Liver (tissue), 9 donors: ENCODE data around the gene PDZD8. TPM values are rescaled to one million over a fixed set of nuclear protein-coding genes. Genes with fewer than 3 reads are reported as not detected.
"Not testable (repeated sequence)": the region's sequence is repeated elsewhere in the genome, so short reads cannot be mapped to it uniquely, and the experiment has no call there.

Experiments
- DNase-seq: peaks from one replicate; pipeline ENCODE4 v3.0.0-alpha.2; 2017; ENCODE audit warnings: low spot score
- H3K27ac ChIP-seq, 2 donors: one replicate each; pipeline ENCODE4 v1.7.0; 2013; ENCODE audit warnings: inconsistent platforms in 2 of 2, low read length in 2 of 2, control low read depth in 1 of 2, low read depth in 1 of 2, mild to moderate bottlenecking in 1 of 2
- H3K27me3 ChIP-seq, 4 donors: one replicate each; pipeline versions ENCODE4 v1.6.1 to v1.7.0; 2013; ENCODE audit warnings: low read length in 3 of 4, inconsistent platforms in 1 of 4, mild to moderate bottlenecking in 1 of 4, moderate library complexity in 1 of 4; ENCODE audit not compliant: control insufficient read depth in 4 of 4, insufficient read depth in 4 of 4
- H3K36me3 ChIP-seq, 4 donors: one replicate each; pipeline versions ENCODE4 v1.6.1 to v1.7.0; 2013; ENCODE audit warnings: low read length in 3 of 4, mild to moderate bottlenecking in 3 of 4, low read depth in 1 of 4, moderate library complexity in 1 of 4; ENCODE audit not compliant: control insufficient read depth in 4 of 4, insufficient read depth in 3 of 4
- H3K4me1 ChIP-seq, 4 donors: one replicate each; pipeline versions ENCODE4 v1.6.1 to v1.7.0; 2013; ENCODE audit warnings: low read length in 3 of 4, mild to moderate bottlenecking in 3 of 4, moderate library complexity in 1 of 4; ENCODE audit not compliant: control insufficient read depth in 4 of 4, insufficient read depth in 4 of 4
- H3K4me3 ChIP-seq, 3 donors: one replicate each; pipeline versions ENCODE4 v1.6.1 to v1.7.0; 2013; ENCODE audit warnings: low read length in 3 of 3, control low read depth in 1 of 3, low read depth in 1 of 3, mild to moderate bottlenecking in 1 of 3
- H3K9ac ChIP-seq, 2 donors: one replicate each; pipeline ENCODE4 v1.7.0; 2013; ENCODE audit warnings: low read length in 2 of 2, mild to moderate bottlenecking in 2 of 2, moderate library complexity in 2 of 2, control low read depth in 1 of 2, low read depth in 1 of 2
- H3K9me3 ChIP-seq, 4 donors: one replicate each; pipeline versions ENCODE4 v1.6.1 to v1.7.0; 2013; ENCODE audit warnings: low read length in 3 of 4; ENCODE audit not compliant: control insufficient read depth in 4 of 4
- HNF4A ChIP-seq, 2 donors: conservative IDR thresholded peaks; 2 replicates each; pipeline ENCODE4 v1.6.1; 2016; ENCODE audit warnings: antibody characterized with exemption in 2 of 2, mild to moderate bottlenecking in 2 of 2
- MAX ChIP-seq: IDR thresholded peaks from 2 replicates; pipeline ENCODE4 v1.6.1; 2016; ENCODE audit warnings: antibody characterized with exemption
- NR2F2 ChIP-seq: IDR thresholded peaks from 2 replicates; pipeline ENCODE4 v1.6.1; 2016; ENCODE audit warnings: antibody characterized with exemption
- RAD21 ChIP-seq, 2 donors: IDR thresholded peaks; 2 replicates each; pipeline ENCODE4 v1.6.1; 2016; ENCODE audit warnings: antibody characterized with exemption in 2 of 2, mild to moderate bottlenecking in 2 of 2
- REST ChIP-seq: IDR thresholded peaks from 2 replicates; pipeline ENCODE4 v1.6.1; 2016; ENCODE audit warnings: antibody characterized with exemption, mild to moderate bottlenecking
- RXRA ChIP-seq, 2 donors: IDR thresholded peaks; 2 replicates each; pipeline ENCODE4 v1.6.1; 2017 to 2018; ENCODE audit warnings: antibody characterized with exemption in 2 of 2, mild to moderate bottlenecking in 1 of 2
- WGBS: extraction: QIAGEN DNeasy Blood & Tissue Kit; methylation state at CpG from one replicate; pipeline ENCODE4 v1.1.7; 2013; 5-methylcytosine and 5-hydroxymethylcytosine counted together
- polyA plus RNA-seq, 2 donors: library from polyadenylated mRNA; stranded (reverse) in 1 of 2; unstranded in 1 of 2; fragments of 200-250 nt in 1 of 2; fragments of >200 nt in 1 of 2; fragmentation: Nextera tagmentation in 1 of 2; extraction: Ambion mirVana in 1 of 2; gene quantifications; one replicate each; pipeline versions ENCODE4 v1.2.1 to v1.2.3, GENCODE V29; 2013 to 2015
- total RNA-seq, 2 donors: library from RNA; depleted of rRNA; stranded (reverse); fragments of >200 nt; gene quantifications; one replicate each; pipeline ENCODE4 v1.2.3, GENCODE V29; 2014
- TF ChIP-seq, protein P1 (sequence below): IDR thresholded peaks from 2 replicates; pipeline ENCODE4 v1.6.1; 2016; ENCODE audit warnings: antibody characterized with exemption
- donor health status: healthy.
- donor health status: healthy.
- donor health status: healthy.
- donor health status: healthy.
- donor health status: healthy.

The PDZD8 gene
- total and polyA plus RNA-seq, 4 donors = 9.3 to 38.9 (median 15.1) TPM

DNA sequence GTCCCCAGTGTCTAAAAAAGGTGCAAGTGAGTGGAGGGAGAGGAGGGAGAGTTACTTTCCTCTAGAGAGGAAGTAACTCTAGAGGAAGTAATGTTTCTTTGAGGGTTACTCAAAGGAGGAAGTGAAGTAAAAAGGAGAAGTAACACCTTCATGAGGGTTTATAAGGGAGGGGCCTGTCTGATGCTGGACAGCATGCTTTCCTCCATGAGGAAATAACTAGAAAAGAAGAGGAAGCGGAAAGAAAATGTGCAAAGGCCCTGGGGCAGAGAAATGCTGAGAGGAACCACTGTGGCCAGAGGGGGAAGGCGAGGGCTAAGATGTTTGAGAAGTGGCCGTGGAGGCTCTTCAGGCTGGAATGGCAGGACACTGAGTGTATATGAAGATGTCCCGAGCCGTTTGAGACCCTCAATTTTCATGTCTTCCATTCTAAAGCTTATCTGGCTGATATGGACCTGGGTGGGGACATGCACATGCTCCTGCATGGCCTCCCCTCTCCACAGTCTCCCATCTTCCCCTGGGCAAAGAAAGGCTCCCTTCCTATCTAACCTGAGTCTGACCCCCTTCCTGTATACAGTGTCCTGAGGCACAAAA lies 137.7 kb downstream of the PDZD8 start:
- no peak overlapping the region for H3K9ac ChIP-seq
- H3K27me3 ChIP-seq = peaks cover 0 to 10% (median under 1%) of the 10 kb centered on the region in 4 donors
- peaks cover 0 to 12% (median 7%) of the 10 kb centered on the region in 4 donors for H3K4me1 ChIP-seq
- TF ChIP-seq, protein P1, sequence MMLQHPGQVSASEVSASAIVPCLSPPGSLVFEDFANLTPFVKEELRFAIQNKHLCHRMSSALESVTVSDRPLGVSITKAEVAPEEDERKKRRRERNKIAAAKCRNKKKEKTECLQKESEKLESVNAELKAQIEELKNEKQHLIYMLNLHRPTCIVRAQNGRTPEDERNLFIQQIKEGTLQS = no peak
- no peak for TF ChIP-seq NR2F2
- no peak overlapping the region for H3K27ac ChIP-seq
- WGBS = 87% methylated on average over 5 of the region's 5 CpGs
- H3K36me3 ChIP-seq = no peaks in the 10 kb centered on the region
- H3K4me3 ChIP-seq = no peak overlapping the region
- no peak for DNase-seq
- no peaks in the 10 kb centered on the region for H3K9me3 ChIP-seq

DNA sequence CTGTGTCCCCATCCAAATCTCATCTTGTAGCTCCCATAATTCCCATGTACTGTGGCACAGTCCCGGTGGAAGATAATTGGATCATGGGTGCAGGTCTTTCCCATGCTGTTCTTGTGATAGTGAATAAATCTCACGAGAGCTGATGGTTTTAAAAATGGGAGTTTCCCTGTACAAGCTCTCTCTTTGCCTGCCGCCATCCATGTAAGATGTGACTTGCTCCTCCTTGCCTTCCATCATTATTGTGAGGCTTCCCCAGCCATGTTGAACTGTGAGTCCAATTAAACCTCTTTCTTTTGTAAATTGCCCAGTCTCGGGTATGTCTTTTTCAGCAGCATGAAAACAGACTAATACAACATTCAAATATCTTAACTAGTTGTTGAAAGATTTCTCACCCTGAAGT lies 145.1 kb downstream of the PDZD8 start:
- H3K4me3 ChIP-seq, H3K9ac ChIP-seq, H3K9me3 ChIP-seq, H3K4me1 ChIP-seq, H3K36me3 ChIP-seq, H3K27me3 ChIP-seq, H3K27ac ChIP-seq, DNase-seq: not testable (repeated sequence)
- 87% methylated on average over 4 of the region's 4 CpGs for WGBS

- H3K27ac ChIP-seq = no peak overlapping the region
- no peak for DNase-seq
- H3K4me3 ChIP-seq = no peak overlapping the region
- H3K4me1 ChIP-seq = no peaks in the 10 kb centered on the region
- no peak overlapping the region for H3K9ac ChIP-seq
- no peaks in the 10 kb centered on the region for H3K27me3 ChIP-seq
- TF ChIP-seq RAD21 (IDR thresholded peaks at IDR 0.05) (no peak), MAX (no peak), NR2F2 (no peak), REST (no peak), RXRA (IDR thresholded peaks at IDR 0.05) (no peak), HNF4A (conservative IDR thresholded peaks at IDR 0.05) (no peak)
- TF ChIP-seq, protein P1 = no peak
- H3K36me3 ChIP-seq = no peaks in the 10 kb centered on the region
- no peaks in the 10 kb centered on the region for H3K9me3 ChIP-seq
Observed at GRCh38 chr10:117228210-117228609, 147.0 kb downstream of the PDZD8 start.

Other genes starting within 250 kb of the PDZD8 start
- gene VAX1, start 237.2 kb downstream of the PDZD8 start, total RNA-seq = not detected
- not detected for gene VAX1, start 237.2 kb downstream of the PDZD8 start, polyA plus RNA-seq
- not detected for gene KCNK18, start 178.0 kb downstream of the PDZD8 start, total RNA-seq
- gene KCNK18, start 178.0 kb downstream of the PDZD8 start, polyA plus RNA-seq = not detected
- gene SLC18A2, start 134.3 kb downstream of the PDZD8 start, total RNA-seq = 1 to 10 TPM in 1 of 2 donors, under 1 TPM in 1; 0.92 to 1.8 TPM
- gene SLC18A2, start 134.3 kb downstream of the PDZD8 start, polyA plus RNA-seq = 1 to 10 TPM; 1.1 to 3.7 TPM
- gene EMX2, start 167.3 kb upstream of the PDZD8 start, total RNA-seq = not detected
- gene EMX2, start 167.3 kb upstream of the PDZD8 start, polyA plus RNA-seq = not detected